GM21737 (cell line): ENCODE measurements around the gene CASD1.
A peak's percentile ranks its signal among the peaks of the same experiment; 100 is the strongest.

Experiments
- ATAC-seq: cut with Tn5 transposase; IDR thresholded peaks from one replicate; pipeline ENCODE4 v1.9.1; 2021; ENCODE audit warnings: mild to moderate bottlenecking, moderate library complexity; ENCODE audit not compliant: unreplicated experiment

Gene CASD1

DNA sequence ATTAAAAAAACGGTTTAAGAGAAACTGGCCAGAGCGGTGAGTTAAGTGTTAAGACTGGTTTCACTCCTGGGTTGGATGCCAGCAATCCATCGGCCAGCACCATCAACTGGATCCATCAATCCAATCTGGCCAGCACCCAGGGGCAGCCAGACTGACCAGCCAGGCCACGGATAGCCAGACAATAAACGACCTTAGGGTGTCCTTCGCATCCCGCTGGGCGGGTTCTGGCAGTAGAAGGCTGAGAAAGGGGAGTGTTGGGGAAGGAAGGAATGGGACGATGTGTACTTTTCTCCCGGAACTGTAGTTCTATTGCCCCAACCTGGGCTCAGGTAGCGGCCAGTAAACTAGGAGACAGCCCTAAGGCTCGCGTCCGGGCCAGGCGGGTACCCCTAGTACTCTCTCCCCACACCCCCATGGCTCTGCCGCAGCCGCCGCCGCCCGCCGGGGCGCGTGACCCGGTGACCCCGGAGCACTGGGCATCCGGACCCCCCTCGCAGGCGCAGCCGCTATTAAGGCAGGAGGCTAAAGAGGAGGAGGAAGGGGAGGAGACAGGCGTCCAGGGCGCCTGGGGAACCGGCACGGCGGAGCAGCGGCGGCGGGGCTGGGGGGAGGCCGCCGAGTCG lies at the start of gene CASD1:
TSS of gene CASD1 (plus strand) at position 546 of the 623 bp plus-strand sequence. CDS start 276 bp downstream, outside the sequence.
- peak; percentile 52 for ATAC-seq

DNA sequence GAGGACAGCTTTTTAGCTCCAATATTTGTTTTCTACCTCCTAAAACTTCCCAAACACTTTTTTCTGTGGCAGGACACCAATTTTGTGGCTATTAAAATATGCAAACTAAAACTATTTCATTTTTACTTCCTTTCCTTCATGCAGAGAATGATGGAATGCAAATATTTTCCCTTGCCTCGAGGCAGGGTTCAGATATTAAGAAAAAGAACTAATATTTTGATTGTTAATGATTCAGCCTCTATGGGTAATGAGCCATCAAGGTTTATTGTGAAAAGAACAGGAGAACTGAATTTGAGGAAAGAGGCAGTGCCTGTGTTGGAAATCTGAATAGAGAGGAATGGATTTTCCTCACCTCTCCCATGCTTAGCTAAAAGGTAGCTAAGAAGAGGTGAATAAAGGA lies 43.1 kb upstream of the CASD1 start:
- ATAC-seq = no peak

DNA sequence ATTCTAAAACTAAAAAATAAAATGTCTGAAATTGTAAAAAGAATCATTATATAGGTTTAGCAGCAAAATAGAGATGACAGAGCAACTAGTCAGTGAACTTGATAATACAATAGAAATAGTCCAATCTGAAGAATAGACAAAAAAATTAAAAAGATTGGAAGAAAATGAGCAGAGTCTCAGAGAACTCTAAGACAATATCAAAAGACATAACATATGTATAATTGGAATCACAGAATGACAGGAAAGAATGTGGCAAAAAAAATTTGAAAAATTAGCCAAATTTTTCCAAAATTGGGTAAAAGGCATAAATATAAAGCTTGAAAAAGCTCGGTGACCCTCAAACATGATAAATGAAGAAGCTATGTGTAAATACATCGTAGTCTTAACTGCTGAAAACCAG lies 38.0 kb upstream of the CASD1 start:
- no peak for ATAC-seq

DNA sequence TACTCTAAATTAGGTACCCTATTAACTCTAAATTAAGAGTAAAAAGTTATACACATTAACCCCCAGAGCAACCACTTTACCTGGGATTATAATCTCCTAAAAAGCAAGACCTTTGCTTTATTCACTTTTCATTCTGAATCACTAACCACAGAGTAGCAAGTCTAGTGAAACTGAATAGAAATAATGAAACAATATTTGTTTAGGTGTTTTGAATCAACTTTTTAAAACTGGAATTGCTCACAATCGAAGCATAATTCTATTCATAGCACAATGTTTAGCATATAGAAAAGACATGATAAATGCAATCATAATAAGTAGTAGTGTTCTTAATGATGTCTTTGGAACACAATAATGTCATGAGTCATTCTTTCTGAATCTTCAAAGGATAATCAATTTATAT lies 37.0 kb upstream of the CASD1 start:
- ATAC-seq = no peak

DNA sequence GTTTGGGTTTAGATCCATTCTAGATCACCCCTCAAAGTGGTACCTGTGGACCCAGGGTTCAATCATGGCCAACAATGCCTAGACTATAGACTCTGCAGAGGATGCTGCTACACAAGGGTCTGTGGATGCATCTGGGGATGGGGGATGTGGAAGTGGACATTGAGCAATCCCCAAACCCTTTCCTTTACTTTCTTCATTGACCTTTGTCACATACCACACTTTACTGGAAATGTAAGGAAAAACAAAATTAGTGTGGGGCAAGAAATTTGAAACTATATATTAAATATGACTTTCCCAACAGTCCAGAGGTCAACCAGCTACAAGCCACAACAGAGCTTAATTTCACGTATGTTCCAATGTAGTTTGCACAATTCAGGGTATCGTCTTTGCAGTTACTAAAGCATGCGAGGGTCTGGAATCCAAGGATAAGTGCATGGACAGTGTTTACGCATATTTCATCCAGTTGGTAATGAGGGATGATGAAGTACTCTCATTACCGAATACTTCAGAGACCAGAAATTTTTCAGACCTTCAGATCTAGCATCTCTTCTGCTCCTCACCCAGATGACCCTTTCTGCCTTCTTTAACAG lies 33.3 kb upstream of the CASD1 start:
- ATAC-seq = no peak

DNA sequence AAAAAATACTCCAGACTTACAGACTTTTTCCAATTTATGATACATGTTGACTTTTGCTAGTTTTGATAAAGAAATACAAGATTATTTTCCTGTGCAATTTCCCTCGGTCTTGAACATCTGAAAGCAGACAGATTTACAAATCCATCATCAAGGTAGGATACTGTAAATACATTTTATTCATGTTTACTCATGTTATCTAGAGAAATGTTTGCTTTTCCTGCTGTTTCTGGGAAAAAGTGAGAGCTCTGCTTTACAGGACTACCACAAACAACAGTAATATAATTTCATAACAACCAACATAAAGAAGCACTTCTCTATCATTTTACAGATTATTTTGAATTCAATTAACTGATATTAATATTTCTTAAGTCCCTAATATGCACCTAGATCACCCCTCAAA lies 31.7 kb upstream of the CASD1 start:
- no peak for ATAC-seq

DNA sequence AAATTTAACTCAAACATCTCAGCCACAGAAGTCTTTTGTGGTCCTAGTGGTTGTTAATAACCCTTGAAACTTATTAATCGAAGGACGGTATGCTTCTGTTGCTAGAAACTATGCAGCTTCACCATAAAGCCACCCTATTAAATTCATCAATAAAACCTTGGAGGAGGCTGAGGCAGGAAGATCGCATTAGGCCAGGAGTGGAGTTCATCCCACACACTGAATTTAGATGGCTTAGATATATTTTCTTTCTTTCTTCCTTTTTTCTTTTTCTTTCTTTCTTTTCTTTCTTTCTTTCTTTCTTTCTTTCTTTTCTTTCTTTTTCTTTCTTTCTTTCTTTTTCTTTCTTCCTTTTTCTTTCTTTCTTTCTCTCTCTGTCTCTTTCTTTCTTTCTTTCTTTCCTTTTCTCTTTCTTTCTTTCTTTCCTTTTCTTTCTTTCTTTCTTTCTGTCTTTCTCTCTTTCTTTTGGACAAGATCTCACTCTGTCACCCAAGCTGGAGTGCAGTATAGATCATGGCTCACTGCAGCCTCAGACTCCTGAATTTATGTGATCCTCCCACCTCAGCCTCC lies 30.9 kb upstream of the CASD1 start:
- no peak for ATAC-seq

DNA sequence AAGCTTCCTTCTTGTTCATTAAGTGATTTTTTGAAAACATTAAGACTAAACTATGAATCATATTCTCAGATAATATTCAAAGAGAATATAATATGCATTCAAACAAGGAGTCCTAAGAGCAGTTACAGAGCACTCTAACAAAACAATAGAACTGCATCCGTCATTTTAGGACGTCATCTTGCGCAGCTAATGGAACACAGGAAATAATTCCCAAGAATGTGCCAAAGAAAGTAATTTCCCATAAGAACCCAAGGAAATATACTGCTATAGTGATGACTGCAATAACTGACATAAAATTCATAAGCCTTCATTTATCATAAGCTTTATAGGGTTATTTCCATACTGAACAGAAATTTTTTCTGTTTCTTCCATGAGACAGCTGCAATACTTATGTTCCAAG lies 28.3 kb upstream of the CASD1 start:
- no peak for ATAC-seq

DNA sequence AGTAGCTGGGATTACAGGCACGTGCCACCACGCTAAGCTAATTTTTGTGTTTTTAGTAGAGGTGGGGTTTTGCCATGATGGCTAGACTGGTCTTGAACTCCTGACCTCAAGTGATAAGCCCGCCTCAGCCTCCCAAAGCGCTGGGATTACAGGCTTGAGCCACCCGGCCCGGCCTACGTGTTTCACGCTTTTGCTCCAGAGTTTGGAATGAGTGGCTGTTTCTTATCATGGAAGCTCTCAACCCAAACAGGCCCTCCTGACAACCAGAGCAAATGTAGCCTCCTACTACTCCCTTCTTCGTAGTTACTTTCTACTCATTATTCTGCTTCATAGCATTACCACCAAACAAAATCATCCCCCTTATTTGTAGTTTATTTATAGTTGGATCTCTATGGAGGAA lies 26.8 kb upstream of the CASD1 start:
- ATAC-seq = no peak

DNA sequence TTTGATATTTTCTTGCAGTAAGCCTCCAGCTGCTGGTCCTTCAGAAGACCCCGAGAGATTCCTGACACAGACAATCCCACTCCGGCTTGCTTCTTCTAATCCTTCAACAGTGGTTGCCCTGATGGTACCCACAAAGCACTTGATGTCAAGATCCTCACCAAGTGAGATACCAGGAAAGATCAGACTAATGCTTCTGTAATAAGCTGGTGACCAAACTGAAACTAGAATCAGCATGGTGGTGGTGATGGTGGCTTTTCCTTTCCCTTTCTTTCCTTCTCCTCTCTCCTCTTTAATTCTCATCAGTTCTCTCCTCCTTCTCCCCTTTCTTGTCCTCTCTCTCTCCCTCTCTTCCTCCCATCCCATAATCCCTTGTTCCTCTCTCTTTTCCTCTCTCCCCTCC lies 25.8 kb upstream of the CASD1 start:
- no peak for ATAC-seq

DNA sequence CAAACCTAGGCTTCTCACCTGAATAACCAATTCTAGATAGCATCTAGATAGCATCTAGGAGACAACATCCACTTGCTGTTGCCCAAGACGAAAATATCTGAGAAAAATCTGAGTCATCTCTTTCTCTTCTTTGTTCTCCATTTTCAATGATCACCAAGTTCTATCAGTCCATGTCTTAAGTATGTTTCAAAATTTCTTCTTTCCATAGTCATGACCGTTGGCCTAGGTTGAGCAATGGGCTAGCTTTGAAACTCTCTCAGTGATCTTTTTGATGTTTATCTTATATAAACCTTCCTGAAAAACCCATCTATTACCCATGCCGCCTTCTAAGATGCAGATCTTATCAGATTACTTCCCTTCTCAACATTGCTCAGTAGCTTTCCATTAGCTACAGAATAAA lies 23.4 kb upstream of the CASD1 start:
- ATAC-seq = no peak

DNA sequence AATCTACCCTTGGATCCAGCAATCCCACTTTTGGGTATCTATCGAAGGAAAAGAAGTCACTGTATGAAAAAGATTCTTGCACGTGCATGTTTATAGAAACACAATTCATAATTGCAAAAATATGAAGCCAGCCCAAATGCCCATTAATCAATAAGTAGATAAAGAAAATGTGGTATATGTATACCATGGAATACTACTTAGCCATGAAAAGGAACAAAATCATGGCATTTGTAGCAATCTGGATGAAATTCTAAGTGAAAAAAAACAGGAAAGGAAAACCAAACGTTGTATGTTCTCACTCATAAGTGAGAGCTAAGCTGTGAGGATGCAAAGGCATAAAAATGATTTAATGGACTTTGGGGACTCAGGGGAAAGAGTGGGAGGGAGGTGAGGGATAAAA lies 18.2 kb upstream of the CASD1 start:
- no peak for ATAC-seq

DNA sequence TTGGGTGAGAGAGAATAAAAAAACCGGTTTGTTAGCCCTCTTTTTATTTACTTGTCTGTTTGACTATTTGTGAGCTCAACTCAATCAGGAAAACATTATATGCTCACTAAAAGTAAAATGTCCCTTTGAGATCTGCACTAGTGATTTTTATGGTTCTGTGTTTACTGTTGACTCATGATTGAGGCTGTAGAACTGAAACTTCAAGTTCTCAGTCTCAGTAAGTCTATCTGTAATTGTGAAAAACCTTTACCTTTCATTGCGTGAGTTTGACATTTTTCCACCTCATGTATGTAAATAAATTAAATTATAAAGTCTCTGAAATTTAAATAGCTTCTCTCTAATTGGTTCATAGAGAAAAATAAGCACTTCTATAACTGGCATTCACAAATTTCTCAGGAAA lies 17.0 kb upstream of the CASD1 start:
- peak; percentile 100 for ATAC-seq

DNA sequence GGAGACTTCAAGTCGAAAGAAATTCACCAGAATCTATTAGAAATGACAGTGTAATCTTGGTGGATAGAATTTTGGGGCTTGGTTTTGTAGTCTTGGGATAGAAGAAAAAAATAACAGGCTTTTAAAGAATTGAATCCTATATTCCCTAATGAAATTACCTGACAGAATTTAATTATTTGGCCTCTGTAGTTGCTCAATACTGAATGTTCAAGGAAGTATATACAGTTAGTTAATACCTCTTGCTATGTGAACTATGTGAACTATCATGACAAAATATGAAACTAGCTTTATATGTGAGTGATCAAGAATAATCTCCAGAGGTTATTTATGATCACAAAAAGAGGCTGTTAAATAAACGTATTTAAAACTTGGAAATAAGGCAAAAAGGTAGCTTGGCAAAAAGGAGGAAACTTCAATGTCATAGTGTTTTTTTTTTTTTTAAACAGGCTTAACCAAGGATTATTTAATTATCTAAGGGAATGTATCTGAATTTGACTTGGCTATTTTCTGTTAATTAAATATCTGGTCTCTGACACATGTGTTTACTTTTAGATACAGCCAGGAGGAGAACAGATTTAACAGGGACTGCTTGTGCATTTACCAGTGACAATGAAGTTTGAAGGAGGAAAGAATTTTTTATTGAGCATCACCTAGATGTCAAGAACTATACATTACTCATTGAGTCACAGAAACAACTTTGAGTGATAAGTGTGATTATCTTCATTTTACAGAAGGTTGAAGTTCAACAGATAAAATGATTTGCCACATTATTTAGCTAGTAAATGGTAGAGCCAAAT lies 11.5 kb upstream of the CASD1 start:
- no peak for ATAC-seq

DNA sequence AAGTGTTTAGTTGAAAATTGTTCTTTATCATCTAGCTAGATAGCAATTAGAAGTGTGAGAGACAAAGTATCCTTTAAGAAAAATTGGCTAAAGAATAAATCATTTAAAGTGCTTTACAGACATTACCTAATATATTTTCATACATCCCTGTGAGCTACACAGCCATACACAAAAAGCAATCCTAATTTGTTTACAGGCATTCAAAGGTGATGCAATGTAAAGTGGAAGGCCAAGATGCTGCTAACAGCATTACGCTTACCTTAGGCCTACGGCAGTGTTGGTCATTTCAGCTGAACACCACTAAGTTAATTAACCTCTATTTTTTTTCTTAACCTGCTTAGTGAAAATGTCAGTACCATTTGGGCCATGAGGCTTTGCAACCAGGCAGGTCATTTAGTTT lies 10.7 kb upstream of the CASD1 start:
- ATAC-seq = no peak

DNA sequence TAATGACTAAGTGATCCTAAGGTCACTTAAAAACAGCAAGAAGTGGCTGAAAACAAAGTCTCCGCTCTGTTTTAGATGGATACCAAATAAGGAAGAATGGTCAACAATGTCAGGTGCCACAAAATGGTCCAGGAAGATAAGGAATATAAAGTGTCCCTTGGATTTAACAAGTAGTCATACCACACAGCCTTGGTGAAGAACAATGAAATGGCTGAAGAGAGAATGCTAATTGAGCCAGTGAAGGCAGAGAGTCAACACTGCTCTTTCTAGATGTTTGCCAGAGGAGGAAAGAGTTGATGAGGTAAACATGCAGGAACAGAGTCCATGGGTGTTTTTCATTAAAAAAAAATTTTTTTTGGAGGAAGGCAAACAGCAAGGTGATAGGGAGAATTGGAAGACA lies 2.1 kb upstream of the CASD1 start:
- no peak for ATAC-seq

DNA sequence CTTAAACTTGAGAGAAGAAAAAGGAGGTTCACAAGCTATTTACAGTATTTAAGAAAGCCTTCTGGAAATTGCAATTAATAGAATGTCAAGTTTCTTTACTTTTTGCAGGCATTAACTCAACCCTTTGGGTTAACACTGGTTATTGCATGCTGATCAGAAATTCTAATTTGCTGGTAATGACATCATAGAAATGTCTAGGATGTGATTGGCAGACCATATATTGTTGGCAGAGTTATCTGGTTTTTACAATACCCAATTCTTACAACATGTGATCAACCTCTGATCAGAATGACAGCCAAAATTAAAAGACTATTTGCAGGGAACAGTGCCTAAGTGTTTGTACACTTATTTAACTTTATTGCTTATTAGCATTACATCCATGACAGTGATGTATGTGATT lies 1.6 kb upstream of the CASD1 start:
- ATAC-seq = no peak

DNA sequence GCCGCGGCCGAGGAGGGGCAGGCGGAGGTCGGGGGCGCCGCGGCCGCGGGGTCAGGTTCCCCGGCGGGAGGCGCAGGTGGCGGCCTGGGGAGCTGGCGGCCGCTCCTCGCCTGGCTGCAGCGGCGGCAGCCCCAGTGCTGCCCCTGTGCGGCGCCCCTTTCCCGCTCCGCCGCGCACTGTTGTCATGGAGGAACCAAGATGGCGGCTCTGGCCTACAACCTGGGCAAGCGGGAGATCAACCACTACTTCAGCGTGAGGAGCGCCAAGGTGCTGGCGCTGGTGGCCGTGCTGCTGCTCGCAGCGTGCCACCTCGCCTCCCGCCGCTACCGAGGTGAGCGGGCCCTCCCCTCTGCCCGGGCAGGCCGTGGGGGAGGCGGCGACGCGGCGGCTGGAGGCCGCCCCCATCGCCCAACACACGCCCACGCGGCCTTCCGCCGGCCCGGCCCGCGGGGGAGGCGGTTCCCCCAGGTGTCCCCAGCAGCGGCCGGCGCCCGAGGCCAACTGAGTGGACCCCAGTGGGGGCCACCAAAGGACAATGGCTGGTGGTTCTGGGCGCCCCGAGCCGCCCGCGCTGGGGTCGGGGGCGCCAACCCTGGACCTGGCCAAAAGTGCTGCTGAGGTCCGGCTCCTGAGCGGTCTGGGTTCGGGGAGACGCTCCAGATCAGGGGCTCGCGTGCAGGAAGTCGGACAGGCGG lies 425 bp downstream of the CASD1 start:
- peak; percentile 72 for ATAC-seq

DNA sequence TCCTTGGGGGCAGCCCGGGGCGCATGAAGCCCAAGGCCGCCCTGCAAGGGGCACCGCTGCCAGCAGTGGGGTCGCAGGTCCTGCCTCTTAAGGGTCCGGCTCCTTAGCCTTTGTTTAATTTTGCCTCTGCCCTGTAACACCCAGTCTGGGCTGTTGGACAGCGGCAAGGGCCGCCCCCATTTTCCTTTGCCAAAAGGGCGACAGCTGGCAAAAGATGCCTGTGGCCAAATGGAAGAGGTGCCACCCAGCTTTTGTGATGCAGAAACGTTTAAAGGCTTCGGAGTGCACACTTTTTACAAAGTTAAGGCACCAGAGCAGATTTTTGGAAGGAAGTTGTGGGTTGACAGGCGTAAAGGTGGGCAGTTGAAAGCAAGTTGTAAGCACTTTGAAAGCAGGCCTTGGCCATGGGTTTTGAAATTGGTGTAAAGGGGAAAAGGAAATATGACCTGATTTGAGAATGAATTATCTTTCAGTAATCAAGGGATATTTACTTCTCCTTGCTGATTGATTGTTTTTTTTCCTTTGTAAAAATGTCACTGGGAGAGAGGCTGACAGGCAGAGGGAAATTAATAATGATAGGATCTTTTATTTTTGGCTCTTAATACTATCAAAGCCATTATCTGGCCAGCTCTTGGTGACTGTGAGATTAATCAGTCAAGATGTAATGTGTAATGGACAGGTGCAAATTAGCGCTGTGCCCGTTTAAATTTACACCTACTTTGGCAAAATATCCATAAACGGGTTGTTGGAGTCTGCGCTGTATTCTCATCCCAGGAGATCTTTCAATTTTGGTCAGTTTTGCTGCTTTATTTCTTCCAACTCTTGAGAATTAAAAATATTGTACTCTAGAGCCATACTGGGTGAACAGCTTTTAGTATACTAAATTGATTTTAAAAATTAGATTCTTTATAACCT lies 1.2 kb downstream of the CASD1 start:
- peak; percentile 22 for ATAC-seq

DNA sequence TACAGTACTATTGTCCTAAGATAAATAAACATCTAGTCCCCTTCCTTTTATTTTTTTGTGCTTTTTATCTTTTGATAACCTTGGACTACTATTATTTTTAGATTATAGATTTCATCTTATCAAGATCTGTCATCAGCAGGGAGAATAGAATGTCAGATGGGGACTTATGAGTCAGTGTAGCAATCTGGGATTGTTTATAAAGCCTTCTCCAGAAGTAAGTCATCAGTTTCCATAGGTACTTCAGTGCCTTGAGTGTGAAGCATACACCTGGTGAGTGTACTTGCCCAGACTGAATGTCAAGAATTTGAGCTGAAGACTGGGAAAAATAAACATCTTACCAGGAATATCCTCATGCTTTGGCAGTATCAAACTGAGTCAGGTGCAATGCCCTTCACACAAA lies 2.1 kb downstream of the CASD1 start:
- ATAC-seq = no peak
